Thyroid gland (tissue), 4 donors: ENCODE measurements around the gene ERC1. TPM values are rescaled to one million over a fixed set of nuclear protein-coding genes. Genes with fewer than 3 reads are reported as not detected.
"Not testable (repeated sequence)": the region's sequence is repeated elsewhere in the genome, so short reads cannot be mapped to it uniquely, and the experiment has no call there.

Source experiments
- DNase-seq, 2 donors: peaks; one replicate each; pipeline ENCODE4 v3.0.0-alpha.2; 2019
- H3K27ac ChIP-seq, 3 donors: fragments of 200-600 bp; sonication (generic); 1 replicate in 2 of 3; 2 replicates in 1 of 3; pipeline ENCODE4 v1.5.1; 2016 to 2019; ENCODE audit warnings: mild to moderate bottlenecking in 1 of 3, moderate library complexity in 1 of 3
- H3K27me3 ChIP-seq: fragments of 200-600 bp; sonication (generic); one replicate; pipeline ENCODE4 v1.5.1; 2019
- H3K36me3 ChIP-seq, 2 donors: fragments of 200-600 bp; sonication (generic); one replicate each; pipeline ENCODE4 v1.5.1; 2016 to 2019
- H3K4me1 ChIP-seq, 2 donors: fragments of 200-600 bp; sonication (generic); one replicate each; pipeline ENCODE4 v1.5.1; 2017 to 2019
- H3K4me3 ChIP-seq, 3 donors: fragments of 200-600 bp; sonication (generic); replicated peaks in 1 of 3; 1 replicate in 2 of 3; 2 replicates in 1 of 3; pipeline ENCODE4 v1.5.1; 2016; ENCODE audit warnings: mild to moderate bottlenecking in 1 of 3
- H3K9me3 ChIP-seq: fragments of 200-600 bp; sonication (generic); one replicate; pipeline ENCODE4 v1.5.1; 2017
- CTCF ChIP-seq, 6 experiments: fragments of 200-600 bp in 3 of 6; fragments of 450-650 bp in 3 of 6; sonication (generic) in 3 of 6; IDR thresholded peaks; one replicate each; pipeline ENCODE4 v1.5.1; 2016 to 2019; ENCODE audit warnings: antibody characterized with exemption in 6 of 6, mild to moderate bottlenecking in 2 of 6, inconsistent platforms in 1 of 6, moderate library complexity in 1 of 6
- POLR2A ChIP-seq, 2 donors: fragments of 450-650 bp; IDR thresholded peaks; one replicate each; pipeline ENCODE4 v1.6.1; 2017; ENCODE audit warnings: antibody characterized with exemption in 2 of 2, mild to moderate bottlenecking in 2 of 2, moderate library complexity in 1 of 2
- WGBS, 2 donors: methylation state at CpG; one replicate each; pipeline ENCODE4 v1.1.5; 2017; 5-methylcytosine and 5-hydroxymethylcytosine counted together
- intact Hi-C: fragments of 100-400 bp; cut with DNase I; formaldehyde crosslinking; loops from one replicate; pipeline ENCODE4 v1.15.1; 2023
- total RNA-seq, 4 donors: library from RNA; depleted of rRNA; stranded (reverse); fragments of >200 nt; gene quantifications; one replicate each; pipeline ENCODE4 v1.2.3, GENCODE V29; 2016

ERC1 gene
- total RNA-seq, 4 donors from 2014 or later, result 39.8 to 84.2 (median 75.8) TPM

GRCh38 chr12:1093166-1093751, 102.2 kb downstream of the ERC1 start:
- H3K27me3 ChIP-seq, result no peaks in the 10 kb centered on the region
- 44 to 49% methylated on average over 6 of the region's 6 CpGs for WGBS, 2 donors
- DNase-seq, result no peak
- H3K4me1 ChIP-seq, result peaks cover 3 to 9% of the 10 kb centered on the region in 2 donors
- H3K4me3 ChIP-seq, result no peak overlapping the region
- no peaks in the 10 kb centered on the region for H3K9me3 ChIP-seq
- intact Hi-C loops, result loop anchor here (10.0 kb wide), 1 partner anchor 528 kb away; no protein-coding TSS in a partner anchor
- no peak overlapping the region for H3K27ac ChIP-seq
- H3K36me3 ChIP-seq, result no peaks in the 10 kb centered on the region
- peak in 4 of 6 experiments; percentile 61 to 74 (median 72) for TF ChIP-seq CTCF (IDR thresholded peaks at IDR 0.05)
- TF ChIP-seq POLR2A (IDR thresholded peaks at IDR 0.05), result no peak

DNA sequence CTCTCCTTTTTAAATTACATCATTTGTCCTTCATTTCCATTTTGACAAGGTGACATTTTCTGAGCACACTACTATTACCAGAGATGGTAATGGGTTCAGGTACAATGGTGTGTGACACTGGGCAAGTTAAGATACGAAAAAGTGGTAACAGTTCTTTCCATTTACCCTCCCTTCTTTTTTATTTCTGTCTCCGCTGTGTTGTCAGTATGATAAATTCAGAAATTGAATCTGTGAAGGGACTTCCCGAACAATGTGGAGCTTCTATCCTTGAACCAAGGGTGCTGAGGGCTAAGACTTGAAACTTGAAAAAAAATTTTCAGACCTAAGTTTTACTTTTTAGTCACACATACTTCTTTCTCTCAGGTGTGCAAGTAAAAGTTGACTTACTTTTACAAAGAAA, 103.7 kb downstream of the ERC1 start:
- Histone ChIP-seq H3K36me3 (no peaks in the 10 kb centered on the region), H3K9me3 (no peaks in the 10 kb centered on the region), H3K4me1 (peaks cover 3 to 9% of the 10 kb centered on the region in 2 donors), H3K27me3 (no peaks in the 10 kb centered on the region), H3K4me3 (no peak overlapping the region), H3K27ac (no peak overlapping the region)
- DNase-seq, result no peak
- intact Hi-C loops, result loop anchor here (10.0 kb wide), 1 partner anchor 530 kb away; no protein-coding TSS in a partner anchor
- WGBS, 2 donors, result 93 to 98% methylated on average over 3 of the region's 3 CpGs
- no peak for TF ChIP-seq POLR2A (IDR thresholded peaks at IDR 0.05)
- TF ChIP-seq CTCF (IDR thresholded peaks at IDR 0.05), result no peak

- H3K4me3 ChIP-seq, result no peak overlapping the region
- H3K27me3 ChIP-seq, result no peaks in the 10 kb centered on the region
- 88 to 98% methylated on average over 2 of the region's 2 CpGs for WGBS, 2 donors
- no peak overlapping the region for H3K27ac ChIP-seq
- intact Hi-C loops, result loop anchor here (10.0 kb wide), 1 partner anchor 534 kb away; no protein-coding TSS in a partner anchor
- no peaks in the 10 kb centered on the region for H3K9me3 ChIP-seq
- no peaks in the 10 kb centered on the region for H3K36me3 ChIP-seq
- DNase-seq, result no peak
- peaks cover 12 to 14% of the 10 kb centered on the region in 2 donors for H3K4me1 ChIP-seq
- TF ChIP-seq POLR2A (IDR thresholded peaks at IDR 0.05) (no peak), CTCF (IDR thresholded peaks at IDR 0.05) (no peak)
Observed at GRCh38 chr12:1099158-1099557, 108.1 kb downstream of the ERC1 start.

GRCh38 chr12:1099618-1100017, 108.6 kb downstream of the ERC1 start:
- H3K27me3 ChIP-seq, H3K9me3 ChIP-seq, H3K36me3 ChIP-seq, H3K4me3 ChIP-seq, DNase-seq, H3K27ac ChIP-seq: not testable (repeated sequence)
- intact Hi-C loops, result loop anchor here (10.0 kb wide), 1 partner anchor 535 kb away; no protein-coding TSS in a partner anchor
- H3K4me1 ChIP-seq, result peaks cover 12 to 18% of the 10 kb centered on the region in 2 donors
- 96 to 98% methylated on average over 2 of the region's 2 CpGs for WGBS, 2 donors

DNA sequence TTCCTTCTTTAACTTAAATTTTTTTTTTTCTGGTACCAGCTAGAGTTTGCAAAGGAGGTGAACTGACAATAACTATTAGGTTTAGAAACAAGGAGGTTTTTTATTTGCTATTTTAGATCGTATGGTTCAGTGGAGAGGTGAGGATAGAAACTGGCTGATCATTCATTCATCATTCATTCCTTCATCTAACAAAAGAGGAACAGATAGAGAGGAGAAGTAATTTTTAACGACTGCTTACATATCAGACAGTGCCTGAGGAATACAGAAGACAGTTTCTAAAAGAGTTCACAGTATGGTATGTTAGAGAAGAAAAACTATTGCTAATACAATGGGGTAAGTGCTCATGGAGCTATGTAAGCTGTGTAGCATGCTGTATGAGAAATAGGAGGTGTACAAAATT, 111.1 kb downstream of the ERC1 start:
- H3K27ac ChIP-seq, result no peak overlapping the region
- H3K9me3 ChIP-seq, result no peaks in the 10 kb centered on the region
- no peak overlapping the region for H3K4me3 ChIP-seq
- DNase-seq, result no peak
- 82 to 88% methylated on average over 2 of the region's 2 CpGs for WGBS, 2 donors
- H3K27me3 ChIP-seq, result no peaks in the 10 kb centered on the region
- TF ChIP-seq CTCF (IDR thresholded peaks at IDR 0.05) (no peak), POLR2A (IDR thresholded peaks at IDR 0.05) (no peak)
- no peaks in the 10 kb centered on the region for H3K36me3 ChIP-seq
- intact Hi-C loops, result no loop called here
- peaks cover 12 to 18% of the 10 kb centered on the region in 2 donors for H3K4me1 ChIP-seq
